ENCODE results near the gene CPN2. TPM values are rescaled to one million over a fixed set of nuclear protein-coding genes. Genes with fewer than 3 reads are reported as not detected.

CPN2 gene
- polyA plus RNA-seq, 1 experiment: not detected

- H3K27me3 ChIP-seq (ENCODE audit: control insufficient read depth, insufficient read depth, low read length): peaks cover 27% of the 10 kb centered on the region
- DNase-seq (ENCODE audit: low read depth): no peak
- H3K4me3 ChIP-seq (ENCODE audit: low read depth, low read length): no peak overlapping the region
- ChIA-PET POLR2A (no interaction called here), CTCF (interaction anchor here (1.1 to 1.8 kb wide), 3 partner anchors 9 to 526 kb away, joined by 3 to 8 read pairs (median 3); no protein-coding TSS in a partner anchor)
- H3K36me3 ChIP-seq (ENCODE audit: control insufficient read depth, insufficient read depth, low read length): no peaks in the 10 kb centered on the region
- TF ChIP-seq CTCF (IDR thresholded peaks at IDR 0.05; ENCODE audit: insufficient read depth, low read depth, low read length): no peak
Measured at GRCh38 chr3:194306771-194307640, 44.1 kb downstream of the CPN2 start.

- no peak overlapping the region for H3K4me3 ChIP-seq (ENCODE audit: low read depth, low read length)
- no peak for DNase-seq (ENCODE audit: low read depth)
- no peaks in the 10 kb centered on the region for H3K36me3 ChIP-seq (ENCODE audit: control insufficient read depth, insufficient read depth, low read length)
- H3K27me3 ChIP-seq (ENCODE audit: control insufficient read depth, insufficient read depth, low read length): peaks cover 20% of the 10 kb centered on the region
- CTCF ChIA-PET: interaction anchor here (0.6 to 2.9 kb wide), 3 partner anchors 9 to 525 kb away, joined by 3 to 18 read pairs (median 8); no protein-coding TSS in a partner anchor
- no peak for TF ChIP-seq CTCF (IDR thresholded peaks at IDR 0.05; ENCODE audit: insufficient read depth, low read depth, low read length)
- POLR2A ChIA-PET: no interaction called here
Measured at GRCh38 chr3:194306109-194306686, 44.9 kb downstream of the CPN2 start.

- Histone ChIP-seq H3K4me3 (ENCODE audit: low read depth, low read length) (no peak overlapping the region), H3K36me3 (ENCODE audit: control insufficient read depth, insufficient read depth, low read length) (no peaks in the 10 kb centered on the region), H3K27me3 (ENCODE audit: control insufficient read depth, insufficient read depth, low read length) (peaks cover 17% of the 10 kb centered on the region)
- ChIA-PET CTCF (interaction anchor here (0.6 to 2.9 kb wide), 2 partner anchors 10 to 525 kb away, joined by 3 to 18 read pairs; no protein-coding TSS in a partner anchor), POLR2A (no interaction called here)
- TF ChIP-seq CTCF (IDR thresholded peaks at IDR 0.05; ENCODE audit: insufficient read depth, low read depth, low read length): no peak
- DNase-seq (ENCODE audit: low read depth): no peak
Measured at GRCh38 chr3:194305356-194306108, 45.6 kb downstream of the CPN2 start.

GRCh38 chr3:194304186-194304917 is 46.8 kb downstream of the CPN2 start:
- CTCF ChIA-PET: interaction anchor here (0.8 to 2.9 kb wide), 3 partner anchors 10 to 148 kb away, joined by 3 to 18 read pairs (median 3); no protein-coding TSS in a partner anchor
- no peak for TF ChIP-seq CTCF (IDR thresholded peaks at IDR 0.05; ENCODE audit: insufficient read depth, low read depth, low read length)
- no peak overlapping the region for H3K4me3 ChIP-seq (ENCODE audit: low read depth, low read length)
- DNase-seq (ENCODE audit: low read depth): no peak
- no peaks in the 10 kb centered on the region for H3K36me3 ChIP-seq (ENCODE audit: control insufficient read depth, insufficient read depth, low read length)
- POLR2A ChIA-PET: no interaction called here
- H3K27me3 ChIP-seq (ENCODE audit: control insufficient read depth, insufficient read depth, low read length): peaks cover 10% of the 10 kb centered on the region

Measured in BJ (cell line).